Lower leg skin (tissue), 3 donors: ENCODE data around the gene MROH2B.

Experiments used
- POLR2A ChIP-seq, 2 donors: fragments of 450-650 bp; IDR thresholded peaks; one replicate each; pipeline ENCODE4 v1.6.1; 2016 to 2017; ENCODE audit warnings: antibody characterized with exemption in 2 of 2, mild to moderate bottlenecking in 1 of 2, moderate library complexity in 1 of 2
- TF ChIP-seq, protein P1 (sequence below), 3 donors: fragments of 450-650 bp; IDR thresholded peaks; one replicate each; pipeline ENCODE4 v1.5.1; 2016; ENCODE audit warnings: antibody characterized with exemption in 3 of 3, mild to moderate bottlenecking in 3 of 3, moderate library complexity in 2 of 3

GRCh38 chr5:41003670-41004376 is 67.3 kb downstream of the MROH2B start:
- TF ChIP-seq, protein P1, sequence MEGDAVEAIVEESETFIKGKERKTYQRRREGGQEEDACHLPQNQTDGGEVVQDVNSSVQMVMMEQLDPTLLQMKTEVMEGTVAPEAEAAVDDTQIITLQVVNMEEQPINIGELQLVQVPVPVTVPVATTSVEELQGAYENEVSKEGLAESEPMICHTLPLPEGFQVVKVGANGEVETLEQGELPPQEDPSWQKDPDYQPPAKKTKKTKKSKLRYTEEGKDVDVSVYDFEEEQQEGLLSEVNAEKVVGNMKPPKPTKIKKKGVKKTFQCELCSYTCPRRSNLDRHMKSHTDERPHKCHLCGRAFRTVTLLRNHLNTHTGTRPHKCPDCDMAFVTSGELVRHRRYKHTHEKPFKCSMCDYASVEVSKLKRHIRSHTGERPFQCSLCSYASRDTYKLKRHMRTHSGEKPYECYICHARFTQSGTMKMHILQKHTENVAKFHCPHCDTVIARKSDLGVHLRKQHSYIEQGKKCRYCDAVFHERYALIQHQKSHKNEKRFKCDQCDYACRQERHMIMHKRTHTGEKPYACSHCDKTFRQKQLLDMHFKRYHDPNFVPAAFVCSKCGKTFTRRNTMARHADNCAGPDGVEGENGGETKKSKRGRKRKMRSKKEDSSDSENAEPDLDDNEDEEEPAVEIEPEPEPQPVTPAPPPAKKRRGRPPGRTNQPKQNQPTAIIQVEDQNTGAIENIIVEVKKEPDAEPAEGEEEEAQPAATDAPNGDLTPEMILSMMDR (IDR thresholded peaks at IDR 0.05) = no peak
- TF ChIP-seq POLR2A (IDR thresholded peaks at IDR 0.05) = no peak
